WTC11 (cell line): ENCODE data around the gene AKR1C3. TPM values are rescaled to one million over a fixed set of nuclear protein-coding genes. Genes with fewer than 3 reads are reported as not detected.

Experiments
- ATAC-seq: fragments of 200-7000 bp; cut with Tn5 transposase; 2 replicates; pipeline ENCODE4 v1.10.0; 2021; ENCODE audit warnings: mild to moderate bottlenecking, moderate library complexity
- CTCF ChIA-PET: fragments of 300-600 bp; sonication (Branson Sonifier 250); formaldehyde crosslinking; loops from one replicate; lab custom pipeline; 2021; ENCODE audit warnings: antibody characterized with exemption; lab: Charles Lee
- POLR2A ChIA-PET: fragments of 350-600 bp; sonication (Branson Sonifier 250); formaldehyde crosslinking; loops from one replicate; lab custom pipeline; 2021; ENCODE audit warnings: antibody characterized with exemption; lab: Charles Lee
- DNase-seq: peaks from one replicate; pipeline ENCODE4 v3.0.0; 2021; ENCODE audit warnings: low spot score
- H3K27ac Mint-ChIP-seq: 2 replicates; pipeline ENCODE4 v1.8.0; 2021; ENCODE audit warnings: mixed read lengths
- H3K27me3 Mint-ChIP-seq: 2 replicates; pipeline ENCODE4 v1.8.0; 2021; ENCODE audit warnings: low read depth, mild to moderate bottlenecking, moderate library complexity, mixed read lengths
- H3K36me3 Mint-ChIP-seq: 2 replicates; pipeline ENCODE4 v1.8.0; 2021; ENCODE audit warnings: mixed read lengths
- H3K4me1 Mint-ChIP-seq: 2 replicates; pipeline ENCODE4 v1.8.0; 2022; ENCODE audit warnings: mixed read lengths
- H3K4me3 Mint-ChIP-seq: 2 replicates; pipeline ENCODE4 v1.8.0; 2021; ENCODE audit warnings: mild to moderate bottlenecking, moderate library complexity, mixed read lengths
- H3K9me3 Mint-ChIP-seq: 2 replicates; pipeline ENCODE4 v1.8.0; 2021; ENCODE audit warnings: mixed read lengths
- CBFB ChIP-seq: sonication (generic); formaldehyde crosslinking; IDR thresholded peaks from 2 replicates; pipeline ENCODE4 v1.8.1; 2022; ENCODE audit warnings: mild to moderate bottlenecking, low read depth, missing genetic modification reagents
- CTCF ChIP-seq: fragments of 200-600 bp; IDR thresholded peaks from 2 replicates; pipeline ENCODE4 v1.8.0; 2022; ENCODE audit warnings: antibody characterized with exemption
- E2F1 ChIP-seq: sonication (generic); formaldehyde crosslinking; IDR thresholded peaks from 2 replicates; pipeline ENCODE4 v1.8.0; 2022; ENCODE audit warnings: mild to moderate bottlenecking, missing genetic modification reagents
- E2F4 ChIP-seq: sonication (generic); formaldehyde crosslinking; IDR thresholded peaks from 2 replicates; pipeline ENCODE4 v1.8.1; 2022; ENCODE audit warnings: low read depth, mild to moderate bottlenecking, moderate library complexity, missing genetic modification reagents, borderline replicate concordance
- E2F5 ChIP-seq: sonication (generic); formaldehyde crosslinking; IDR thresholded peaks from 2 replicates; pipeline ENCODE4 v1.8.1; 2022; ENCODE audit warnings: mild to moderate bottlenecking, moderate library complexity, missing genetic modification reagents
- ERG ChIP-seq: fragments of 250-450 bp; sonication (Bioruptor Pico); IDR thresholded peaks from 2 replicates; pipeline ENCODE4 v1.8.0; 2021; ENCODE audit warnings: mild to moderate bottlenecking
- FOXJ3 ChIP-seq: sonication (generic); formaldehyde crosslinking; IDR thresholded peaks from 2 replicates; pipeline ENCODE4 v1.9.0; 2021; ENCODE audit warnings: missing genetic modification reagents, mild to moderate bottlenecking, borderline replicate concordance
- FOXK1 ChIP-seq: sonication (generic); formaldehyde crosslinking; IDR thresholded peaks from 2 replicates; pipeline ENCODE4 v1.8.0; 2022; ENCODE audit warnings: mild to moderate bottlenecking, moderate library complexity, missing genetic modification reagents
- FOXP4 ChIP-seq: sonication (generic); formaldehyde crosslinking; IDR thresholded peaks from 2 replicates; pipeline ENCODE4 v1.8.0; 2022; ENCODE audit warnings: mild to moderate bottlenecking, missing genetic modification reagents
- JUN ChIP-seq: sonication (generic); formaldehyde crosslinking; IDR thresholded peaks from 2 replicates; pipeline ENCODE4 v1.8.0; 2023; ENCODE audit warnings: mild to moderate bottlenecking, missing genetic modification reagents
- MLX ChIP-seq: sonication (generic); formaldehyde crosslinking; IDR thresholded peaks from 2 replicates; pipeline ENCODE4 v1.8.1; 2023; ENCODE audit warnings: mild to moderate bottlenecking, missing genetic modification reagents, moderate library complexity
- MYBL2 ChIP-seq: sonication (generic); formaldehyde crosslinking; IDR thresholded peaks from 2 replicates; pipeline ENCODE4 v1.8.1; 2023; ENCODE audit warnings: mild to moderate bottlenecking, moderate library complexity, missing genetic modification reagents
- NFE2L1 ChIP-seq: sonication (generic); formaldehyde crosslinking; IDR thresholded peaks from 2 replicates; pipeline ENCODE4 v1.8.1; 2023; ENCODE audit warnings: missing genetic modification reagents
- NR3C1 ChIP-seq: sonication (generic); formaldehyde crosslinking; conservative IDR thresholded peaks from 2 replicates; pipeline ENCODE4 v1.8.1; 2023; ENCODE audit warnings: low read depth, mild to moderate bottlenecking, missing genetic modification reagents
- SMAD3 ChIP-seq: sonication (generic); formaldehyde crosslinking; IDR thresholded peaks from 2 replicates; pipeline ENCODE4 v1.8.0; 2022; ENCODE audit warnings: missing genetic modification reagents, mild to moderate bottlenecking, borderline replicate concordance
- SOX15 ChIP-seq: fragments of 250-450 bp; sonication (Bioruptor Pico); IDR thresholded peaks from 2 replicates; pipeline ENCODE4 v1.9.0; 2021; ENCODE audit warnings: mild to moderate bottlenecking
- TEAD4 ChIP-seq: sonication (generic); formaldehyde crosslinking; IDR thresholded peaks from 2 replicates; pipeline ENCODE4 v1.8.0; 2022; ENCODE audit warnings: mild to moderate bottlenecking, missing genetic modification reagents
- ZNF121 ChIP-seq: sonication (generic); formaldehyde crosslinking; IDR thresholded peaks from 2 replicates; pipeline ENCODE4 v1.8.0; 2023; ENCODE audit warnings: missing genetic modification reagents
- total RNA-seq: library from RNA; stranded (reverse); gene quantifications from 3 replicates; pipeline ENCODE4 v1.2.3, GENCODE V29; 2021

The AKR1C3 gene
- total RNA-seq, 1 experiment from 2014 or later, result 6.7 TPM

GRCh38 chr10:5076615-5077014 is 17.6 kb upstream of the AKR1C3 start:
- Mint-ChIP-seq H3K27me3 (peaks cover 2% of the 10 kb centered on the region), H3K4me1 (peaks cover 25% of the 10 kb centered on the region), H3K27ac (no peak overlapping the region), H3K4me3 (no peak overlapping the region), H3K9me3 (peaks cover 15% of the 10 kb centered on the region; the same call in 1 of the 2 replicates), H3K36me3 (no peaks in the 10 kb centered on the region)
- ChIA-PET CTCF (no interaction called here), POLR2A (no interaction called here)
- TF ChIP-seq SMAD3 (CRISPR knock-in tag), result no peak
- no peak for TF ChIP-seq E2F5 (CRISPR knock-in tag)
- no peak for TF ChIP-seq E2F4 (CRISPR knock-in tag)
- no peak for TF ChIP-seq MLX
- TF ChIP-seq ZNF121 (CRISPR knock-in tag), result no peak
- no peak for TF ChIP-seq SOX15 (CRISPR knock-in tag)
- no peak for TF ChIP-seq NFE2L1 (CRISPR knock-in tag)
- no peak for TF ChIP-seq CBFB (CRISPR knock-in tag)
- no peak for TF ChIP-seq FOXK1 (CRISPR knock-in tag)
- TF ChIP-seq MYBL2 (CRISPR knock-in tag), result no peak
- DNase-seq (no peak), ATAC-seq (no peak)

GRCh38 chr10:5078547-5079180 is 15.6 kb upstream of the AKR1C3 start:
- TF ChIP-seq SMAD3 (CRISPR knock-in tag) (no peak), FOXP4 (no peak), NR3C1 (CRISPR knock-in tag) (no peak), SOX15 (CRISPR knock-in tag) (no peak), ERG (CRISPR knock-in tag) (no peak), FOXJ3 (CRISPR knock-in tag) (no peak), E2F4 (CRISPR knock-in tag) (no peak), CTCF (no peak), E2F1 (CRISPR knock-in tag) (no peak), TEAD4 (CRISPR knock-in tag) (no peak), JUN (no peak)
- POLR2A ChIA-PET, result no interaction called here
- no peaks in the 10 kb centered on the region for H3K36me3 Mint-ChIP-seq
- ATAC-seq, result no peak
- no peak overlapping the region for H3K4me3 Mint-ChIP-seq
- H3K27ac Mint-ChIP-seq, result no peak overlapping the region
- CTCF ChIA-PET, result no interaction called here
- H3K9me3 Mint-ChIP-seq, result peaks cover 14% of the 10 kb centered on the region; the same call in 1 of the 2 replicates
- H3K4me1 Mint-ChIP-seq, result peaks cover 14% of the 10 kb centered on the region
- peaks cover 2% of the 10 kb centered on the region for H3K27me3 Mint-ChIP-seq
- DNase-seq, result no peak
